Measurements from ENCODE around the gene TNFAIP8L2. TPM values are rescaled to one million over a fixed set of nuclear protein-coding genes. Genes with fewer than 3 reads are reported as not detected.

Gene TNFAIP8L2
- total RNA-seq, 6 experiments from 2014 or later: not detected

DNA sequence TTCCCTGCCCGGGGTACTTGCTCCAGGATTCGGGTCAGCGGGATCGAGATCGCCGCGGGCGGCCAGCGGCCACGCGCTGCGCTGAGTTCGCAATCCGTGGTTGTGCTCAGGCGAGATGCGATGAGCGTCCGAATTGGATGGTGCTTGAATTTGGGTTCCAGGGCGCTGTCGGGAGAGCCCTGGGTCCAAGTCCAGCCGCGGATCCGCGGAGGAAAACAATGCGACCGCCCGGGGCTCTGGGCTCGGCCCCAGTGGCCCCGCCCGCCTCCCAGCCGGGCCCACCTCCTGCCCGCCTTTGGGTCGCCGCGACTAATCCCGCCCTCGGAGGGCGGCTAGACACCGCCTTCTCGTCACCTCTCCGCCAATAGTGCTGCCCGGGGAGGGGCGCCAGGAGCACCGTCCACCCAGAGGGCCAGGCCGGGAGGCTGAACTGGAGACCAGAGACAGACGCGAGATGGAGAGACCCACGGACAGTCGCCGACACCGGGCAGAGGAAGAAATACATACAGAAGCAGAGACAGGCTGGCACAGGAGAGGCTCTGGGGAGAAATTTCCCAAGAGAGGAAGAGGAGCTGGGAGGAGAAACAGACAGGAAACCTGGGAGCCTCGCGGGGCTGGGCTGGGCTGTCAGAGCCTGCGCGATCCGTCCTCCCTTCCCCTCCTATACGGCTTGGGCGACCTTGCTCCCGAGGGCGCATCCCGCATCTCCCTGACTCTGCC is 9.9 kb upstream of the TNFAIP8L2 start, which contains the start of gene SEMA6C:
TSS of gene SEMA6C (minus strand) at position 220 of the 720 bp plus-strand sequence. CDS start 4,010 bp downstream, outside the sequence.
- peak within 1 kb of the TSS; percentile 87 for H3K4me3 Mint-ChIP-seq
- peak; percentile 83 for DNase-seq
- TF ChIP-seq, protein P1, sequence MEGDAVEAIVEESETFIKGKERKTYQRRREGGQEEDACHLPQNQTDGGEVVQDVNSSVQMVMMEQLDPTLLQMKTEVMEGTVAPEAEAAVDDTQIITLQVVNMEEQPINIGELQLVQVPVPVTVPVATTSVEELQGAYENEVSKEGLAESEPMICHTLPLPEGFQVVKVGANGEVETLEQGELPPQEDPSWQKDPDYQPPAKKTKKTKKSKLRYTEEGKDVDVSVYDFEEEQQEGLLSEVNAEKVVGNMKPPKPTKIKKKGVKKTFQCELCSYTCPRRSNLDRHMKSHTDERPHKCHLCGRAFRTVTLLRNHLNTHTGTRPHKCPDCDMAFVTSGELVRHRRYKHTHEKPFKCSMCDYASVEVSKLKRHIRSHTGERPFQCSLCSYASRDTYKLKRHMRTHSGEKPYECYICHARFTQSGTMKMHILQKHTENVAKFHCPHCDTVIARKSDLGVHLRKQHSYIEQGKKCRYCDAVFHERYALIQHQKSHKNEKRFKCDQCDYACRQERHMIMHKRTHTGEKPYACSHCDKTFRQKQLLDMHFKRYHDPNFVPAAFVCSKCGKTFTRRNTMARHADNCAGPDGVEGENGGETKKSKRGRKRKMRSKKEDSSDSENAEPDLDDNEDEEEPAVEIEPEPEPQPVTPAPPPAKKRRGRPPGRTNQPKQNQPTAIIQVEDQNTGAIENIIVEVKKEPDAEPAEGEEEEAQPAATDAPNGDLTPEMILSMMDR (IDR thresholded peaks at IDR 0.05): no peak
- H3K4me1 Mint-ChIP-seq (ENCODE audit: low read depth): peaks cover 20% of the 10 kb centered on the region
- no peaks in the 10 kb centered on the region for H3K36me3 Mint-ChIP-seq (ENCODE audit: low read depth)
- peak within 1 kb of the TSS; percentile 78 for H3K27ac Mint-ChIP-seq
- H3K27me3 Mint-ChIP-seq (ENCODE audit: insufficient read depth): peaks cover 12% of the 10 kb centered on the region
- no peaks in the 10 kb centered on the region for H3K9me3 Mint-ChIP-seq

GRCh38 chr1:151147132-151147503 is 9.3 kb upstream of the TNFAIP8L2 start:
- Mint-ChIP-seq H3K27ac (peak overlapping the region; percentile 78), H3K27me3 (ENCODE audit: insufficient read depth) (peaks cover 12% of the 10 kb centered on the region), H3K4me1 (ENCODE audit: low read depth) (peaks cover 20% of the 10 kb centered on the region), H3K9me3 (no peaks in the 10 kb centered on the region), H3K4me3 (peak overlapping the region; percentile 87), H3K36me3 (ENCODE audit: low read depth) (no peaks in the 10 kb centered on the region)
- TF ChIP-seq, protein P1 (IDR thresholded peaks at IDR 0.05): no peak
- DNase-seq: no peak

DNA sequence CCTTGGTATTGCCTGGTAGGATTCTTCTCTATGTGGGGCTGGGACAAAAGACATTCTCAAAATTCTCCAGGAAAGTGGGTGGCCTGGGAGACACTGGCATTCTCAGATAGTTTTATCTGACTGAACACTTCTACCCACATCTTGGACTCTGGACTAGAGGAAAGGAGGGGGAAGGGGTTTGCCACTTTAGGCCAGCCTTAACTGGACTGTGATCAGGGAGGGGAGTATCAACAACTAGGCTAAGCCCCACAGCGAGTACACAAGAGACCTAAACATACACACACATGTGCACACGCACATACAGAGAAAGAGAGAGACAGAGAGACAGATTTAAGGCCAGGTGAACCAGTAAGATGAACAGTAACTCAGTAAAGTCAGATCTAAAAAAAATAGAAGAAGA is 8.8 kb upstream of the TNFAIP8L2 start:
- TF ChIP-seq, protein P1 (IDR thresholded peaks at IDR 0.05): no peak
- Mint-ChIP-seq H3K27ac (no peak overlapping the region; the same call in 1 of the 2 replicates), H3K36me3 (ENCODE audit: low read depth) (no peaks in the 10 kb centered on the region), H3K27me3 (ENCODE audit: insufficient read depth) (peaks cover 12% of the 10 kb centered on the region), H3K9me3 (no peaks in the 10 kb centered on the region), H3K4me1 (ENCODE audit: low read depth) (peaks cover 20% of the 10 kb centered on the region), H3K4me3 (no peak overlapping the region)
- no peak for DNase-seq

DNA sequence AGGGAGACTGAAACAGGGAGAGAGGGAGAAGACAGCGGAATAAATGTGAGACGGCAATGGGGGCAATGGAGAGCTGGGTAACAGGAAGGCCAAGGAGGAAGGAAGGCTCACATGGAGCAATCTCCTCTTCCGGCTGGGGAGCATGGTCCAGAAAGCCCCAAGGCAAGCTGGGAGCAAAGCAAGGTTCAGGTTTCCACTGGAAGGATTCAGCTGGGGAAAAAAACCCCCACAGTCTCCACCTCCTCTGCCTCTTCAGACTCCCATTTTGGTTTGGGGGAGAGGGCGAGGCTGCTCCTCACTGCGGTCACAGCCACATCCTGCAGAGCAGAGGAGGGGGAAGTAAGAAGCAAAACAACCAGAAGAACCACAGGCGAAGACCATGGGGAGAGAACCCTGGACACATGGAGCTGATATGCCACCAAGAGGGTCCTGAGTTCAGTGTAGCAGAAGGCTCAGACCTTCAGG is 650 bp downstream of the TNFAIP8L2 start:
- no peaks in the 10 kb centered on the region for H3K27me3 Mint-ChIP-seq (ENCODE audit: insufficient read depth)
- no peak overlapping the region for H3K27ac Mint-ChIP-seq
- TF ChIP-seq, protein P1 (IDR thresholded peaks at IDR 0.05): no peak
- no peaks in the 10 kb centered on the region for H3K9me3 Mint-ChIP-seq
- no peaks in the 10 kb centered on the region for H3K36me3 Mint-ChIP-seq (ENCODE audit: low read depth)
- no peak for DNase-seq
- H3K4me3 Mint-ChIP-seq: no peak overlapping the region
- H3K4me1 Mint-ChIP-seq (ENCODE audit: low read depth): no peaks in the 10 kb centered on the region

- Mint-ChIP-seq H3K27ac (no peak overlapping the region), H3K4me1 (ENCODE audit: low read depth) (no peaks in the 10 kb centered on the region), H3K4me3 (no peak overlapping the region), H3K36me3 (ENCODE audit: low read depth) (no peaks in the 10 kb centered on the region), H3K9me3 (no peaks in the 10 kb centered on the region), H3K27me3 (ENCODE audit: insufficient read depth) (no peaks in the 10 kb centered on the region)
- TF ChIP-seq, protein P1 (IDR thresholded peaks at IDR 0.05): no peak
- no peak for DNase-seq
Measured at GRCh38 chr1:151158326-151158725, 1.9 kb downstream of the TNFAIP8L2 start.
